ENCODE measurements around the gene SPATA7. TPM values are rescaled to one million over a fixed set of nuclear protein-coding genes. Genes with fewer than 3 reads are reported as not detected.

The SPATA7 gene
- total and polyA plus RNA-seq, 8 donors, result 0.58 to 30.3 (median 20.3) TPM

DNA sequence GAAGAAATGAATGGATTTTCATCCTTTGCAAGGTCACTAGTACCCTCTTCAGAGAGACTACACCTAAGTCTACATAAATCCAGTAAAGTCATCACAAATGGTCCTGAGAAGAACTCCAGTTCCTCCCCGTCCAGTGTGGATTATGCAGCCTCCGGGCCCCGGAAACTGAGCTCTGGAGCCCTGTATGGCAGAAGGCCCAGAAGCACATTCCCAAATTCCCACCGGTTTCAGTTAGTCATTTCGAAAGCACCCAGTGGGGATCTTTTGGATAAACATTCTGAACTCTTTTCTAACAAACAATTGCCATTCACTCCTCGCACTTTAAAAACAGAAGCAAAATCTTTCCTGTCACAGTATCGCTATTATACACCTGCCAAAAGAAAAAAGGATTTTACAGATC lies 40.8 kb downstream of the SPATA7 start:
- peaks cover 0 to 18% (median 13%) of the 10 kb centered on the region in 4 donors for H3K36me3 ChIP-seq
- no peaks in the 10 kb centered on the region for H3K9me3 ChIP-seq
- WGBS, 5 donors, result 57 to 87% (median 80%) methylated on average over 7 of the region's 7 CpGs
- intact Hi-C loops (cut with DNase I; ENCODE audit: low total_unique reads), result no loop called here
- TF ChIP-seq EP300 (IDR thresholded peaks at IDR 0.05) (no peak), POLR2A (IDR thresholded peaks at IDR 0.05) (no peak), POLR2AphosphoS5 (IDR thresholded peaks at IDR 0.05) (no peak)
- TF ChIP-seq, protein P1, sequence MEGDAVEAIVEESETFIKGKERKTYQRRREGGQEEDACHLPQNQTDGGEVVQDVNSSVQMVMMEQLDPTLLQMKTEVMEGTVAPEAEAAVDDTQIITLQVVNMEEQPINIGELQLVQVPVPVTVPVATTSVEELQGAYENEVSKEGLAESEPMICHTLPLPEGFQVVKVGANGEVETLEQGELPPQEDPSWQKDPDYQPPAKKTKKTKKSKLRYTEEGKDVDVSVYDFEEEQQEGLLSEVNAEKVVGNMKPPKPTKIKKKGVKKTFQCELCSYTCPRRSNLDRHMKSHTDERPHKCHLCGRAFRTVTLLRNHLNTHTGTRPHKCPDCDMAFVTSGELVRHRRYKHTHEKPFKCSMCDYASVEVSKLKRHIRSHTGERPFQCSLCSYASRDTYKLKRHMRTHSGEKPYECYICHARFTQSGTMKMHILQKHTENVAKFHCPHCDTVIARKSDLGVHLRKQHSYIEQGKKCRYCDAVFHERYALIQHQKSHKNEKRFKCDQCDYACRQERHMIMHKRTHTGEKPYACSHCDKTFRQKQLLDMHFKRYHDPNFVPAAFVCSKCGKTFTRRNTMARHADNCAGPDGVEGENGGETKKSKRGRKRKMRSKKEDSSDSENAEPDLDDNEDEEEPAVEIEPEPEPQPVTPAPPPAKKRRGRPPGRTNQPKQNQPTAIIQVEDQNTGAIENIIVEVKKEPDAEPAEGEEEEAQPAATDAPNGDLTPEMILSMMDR (IDR thresholded peaks at IDR 0.05), result no peak
- no peak overlapping the region for H3K27ac ChIP-seq
- no peak overlapping the region for H3K4me3 ChIP-seq
- H3K27me3 ChIP-seq, result no peaks in the 10 kb centered on the region
- peak in 1 of 2 donors; percentile 4 for DNase-seq
- H3K4me1 ChIP-seq, result peaks cover 0 to 5% (median under 1%) of the 10 kb centered on the region in 4 donors

DNA sequence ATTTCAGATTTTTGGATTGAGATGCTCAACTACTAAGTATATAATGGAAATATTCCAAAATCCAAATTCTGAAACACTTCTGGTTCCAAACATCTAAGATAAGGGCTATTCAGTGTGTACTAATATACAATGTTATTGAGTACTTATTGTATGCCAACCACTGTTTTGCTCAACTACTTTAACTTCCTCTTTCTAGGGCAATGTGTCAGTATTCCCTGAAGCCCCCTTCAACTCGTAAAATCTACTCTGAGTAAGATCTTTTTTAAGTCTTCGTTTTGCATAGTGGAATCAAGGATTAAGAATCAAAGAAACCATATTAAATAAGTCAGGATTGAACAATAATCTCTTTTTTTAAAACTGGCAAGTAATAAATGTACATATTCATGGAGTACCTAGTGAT lies 45.5 kb downstream of the SPATA7 start:
- DNase-seq, result no peak
- TF ChIP-seq, protein P1 (IDR thresholded peaks at IDR 0.05), result no peak
- no peak for TF ChIP-seq POLR2A (IDR thresholded peaks at IDR 0.05)
- Histone ChIP-seq H3K36me3 (peaks cover 0 to 33% (median 19%) of the 10 kb centered on the region in 4 donors), H3K9me3 (no peaks in the 10 kb centered on the region), H3K27me3 (no peaks in the 10 kb centered on the region), H3K4me3 (no peak overlapping the region), H3K27ac (no peak overlapping the region), H3K4me1 (peaks cover 0 to 5% (median 0%) of the 10 kb centered on the region in 4 donors)
- WGBS, 5 donors, result 89 to 97% (median 93%) methylated on average over 2 of the region's 2 CpGs
- intact Hi-C loops (cut with DNase I; ENCODE audit: low total_unique reads), result no loop called here

DNA sequence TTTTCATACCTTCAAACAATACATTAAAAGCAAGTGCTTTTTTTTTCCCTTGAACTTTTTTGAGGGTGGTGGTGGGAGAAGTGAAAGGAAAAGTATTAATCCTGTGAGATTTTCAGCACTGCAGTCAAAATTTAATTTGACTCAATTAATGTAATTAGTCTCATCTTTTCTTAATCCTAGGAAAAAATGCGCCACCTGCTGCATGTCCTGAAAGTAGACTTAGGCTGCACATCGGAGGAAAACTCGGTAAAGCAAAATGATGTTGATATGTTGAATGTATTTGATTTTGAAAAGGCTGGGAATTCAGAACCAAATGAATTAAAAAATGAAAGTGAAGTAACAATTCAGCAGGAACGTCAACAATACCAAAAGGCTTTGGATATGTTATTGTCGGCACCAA lies 52.2 kb downstream of the SPATA7 start:
- H3K9me3 ChIP-seq, result no peaks in the 10 kb centered on the region
- no peaks in the 10 kb centered on the region for H3K27me3 ChIP-seq
- H3K4me3 ChIP-seq, result no peak overlapping the region
- no peak overlapping the region for H3K27ac ChIP-seq
- no peak for DNase-seq
- intact Hi-C loops (cut with DNase I; ENCODE audit: low total_unique reads), result no loop called here
- no peaks in the 10 kb centered on the region for H3K4me1 ChIP-seq
- TF ChIP-seq, protein P1 (IDR thresholded peaks at IDR 0.05), result no peak
- TF ChIP-seq POLR2A (IDR thresholded peaks at IDR 0.05) (no peak), POLR2AphosphoS5 (IDR thresholded peaks at IDR 0.05) (no peak), EP300 (IDR thresholded peaks at IDR 0.05) (no peak)
- H3K36me3 ChIP-seq, result peaks cover 0 to 64% (median 43%) of the 10 kb centered on the region in 4 donors
- 89 to 92% (median 90%) methylated on average over 5 of the region's 5 CpGs for WGBS, 5 donors

DNA sequence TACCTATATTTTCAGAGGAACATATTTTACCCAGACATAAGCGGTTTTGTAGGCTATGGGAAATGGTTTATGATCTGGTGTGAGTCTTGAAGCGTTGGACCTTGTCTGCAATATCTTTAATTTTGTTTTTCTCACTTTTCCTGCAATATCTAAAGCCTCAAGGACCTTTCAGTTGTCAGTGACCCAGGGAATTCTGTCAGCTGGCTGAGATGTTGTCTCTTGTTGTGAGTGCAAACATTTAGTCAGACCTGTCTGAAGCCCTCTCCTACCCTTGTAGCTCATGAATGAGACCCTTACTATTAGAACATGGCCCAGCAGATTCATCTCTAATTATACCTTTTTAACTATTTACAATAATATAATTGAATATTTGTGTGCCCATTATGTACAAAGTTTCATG lies 53.6 kb downstream of the SPATA7 start:
- peaks cover 0 to 64% (median 39%) of the 10 kb centered on the region in 4 donors for H3K36me3 ChIP-seq
- no peak overlapping the region for H3K27ac ChIP-seq
- H3K27me3 ChIP-seq, result no peaks in the 10 kb centered on the region
- H3K4me1 ChIP-seq, result no peaks in the 10 kb centered on the region
- DNase-seq, result no peak
- no peaks in the 10 kb centered on the region for H3K9me3 ChIP-seq
- TF ChIP-seq EP300 (IDR thresholded peaks at IDR 0.05), result no peak
- TF ChIP-seq POLR2A (IDR thresholded peaks at IDR 0.05), result no peak
- TF ChIP-seq, protein P1 (IDR thresholded peaks at IDR 0.05), result no peak
- TF ChIP-seq POLR2AphosphoS5 (IDR thresholded peaks at IDR 0.05), result no peak
- H3K4me3 ChIP-seq, result no peak overlapping the region
- 91 to 97% (median 92%) methylated on average over 2 of the region's 2 CpGs for WGBS, 5 donors
- intact Hi-C loops (cut with DNase I; ENCODE audit: low total_unique reads), result no loop called here

Measured in stomach (tissue), 9 donors.